ENCODE data around the gene PELI2. TPM values are rescaled to one million over a fixed set of nuclear protein-coding genes. Genes with fewer than 3 reads are reported as not detected.

The PELI2 gene
- total RNA-seq, 1 experiment from 2014 or later: 2.0 TPM

DNA sequence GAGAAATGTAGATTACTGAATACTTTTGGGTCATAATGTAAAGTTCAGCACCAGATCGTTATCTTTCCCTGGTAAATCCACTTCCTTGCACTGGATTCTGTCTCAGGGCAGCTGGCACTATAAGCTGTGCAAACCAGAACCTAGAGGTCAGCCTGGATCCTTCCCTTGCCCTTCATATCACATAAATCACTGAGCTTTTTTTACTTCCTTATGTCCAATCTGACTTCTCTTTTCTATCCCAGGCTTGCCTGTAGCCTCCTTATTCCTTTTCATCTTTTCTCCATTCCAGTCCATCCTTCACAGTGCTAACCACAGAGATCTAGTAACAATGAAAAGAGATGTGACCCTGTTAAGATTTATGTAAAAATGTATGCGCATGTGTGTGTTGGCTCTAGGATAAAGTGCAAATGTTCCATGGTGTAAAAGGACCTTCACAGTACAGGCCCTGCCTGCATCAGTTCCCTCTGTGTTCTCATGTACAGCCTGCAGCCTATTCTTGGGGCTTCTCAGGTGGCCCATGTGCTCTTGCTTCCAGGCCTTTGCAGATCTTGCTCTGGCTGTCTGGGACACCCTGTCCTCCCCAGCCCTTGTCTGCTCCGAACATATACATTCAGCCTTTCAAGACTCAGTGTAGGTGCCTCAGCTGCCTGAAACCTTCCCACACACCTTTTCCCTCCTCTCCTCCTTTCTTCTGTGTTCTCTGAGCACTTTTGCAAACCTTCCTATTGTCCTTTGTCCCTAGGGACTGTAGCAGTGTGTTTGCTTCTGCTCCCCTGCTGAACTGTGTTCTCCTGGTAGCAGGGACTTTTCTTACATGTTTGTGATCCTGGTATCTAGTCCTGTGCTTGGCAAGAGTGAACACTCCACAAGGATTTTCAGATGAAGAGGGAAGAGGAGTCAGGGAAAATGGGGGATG is 30.0 kb downstream of the PELI2 start:
- ChIA-PET CTCF (no interaction called here), POLR2A (no interaction called here), RAD21 (ENCODE audit: low non-redundant PET in 1 of 2, low total read pairs in 2 of 2, uncharacterized antibody in 2 of 2, unreplicated experiment in 2 of 2) (no interaction called here)
- ATAC-seq: no peak
- Histone ChIP-seq H3K9ac (ENCODE audit: low read length) (no peak overlapping the region), H4K20me1 (ENCODE audit: insufficient read depth) (no peaks in the 10 kb centered on the region), H3K4me1 (ENCODE audit: control insufficient read depth in 1 of 2, insufficient read depth in 2 of 2, low read length in 2 of 2) (no peaks in the 10 kb centered on the region), H3K4me2 (ENCODE audit: low read length) (no peak overlapping the region), H3K9me2 (ENCODE audit: insufficient read depth) (no peaks in the 10 kb centered on the region), H2AFZ (ENCODE audit: low read depth, low read length, poor library complexity, severe bottlenecking) (no peak overlapping the region), H3K27me3 (ENCODE audit: insufficient read depth, low read length) (peaks cover 81% of the 10 kb centered on the region), H3K79me2 (ENCODE audit: insufficient read depth, low read length) (no peaks in the 10 kb centered on the region), H3K36me3 (ENCODE audit: control insufficient read depth in 1 of 2, insufficient read depth in 2 of 2, low read length in 2 of 2) (no peaks in the 10 kb centered on the region), H3K27ac (ENCODE audit: low read depth, low read length) (no peak overlapping the region), H3K4me3 (replicated peaks in 1 of 2; ENCODE audit: low read depth in 1 of 2, low read length in 2 of 2) (no peak overlapping the region), H3K9me3 (ENCODE audit: control insufficient read depth in 1 of 2, insufficient read depth in 1 of 2, low read depth in 1 of 2, low read length in 2 of 2) (no peaks in the 10 kb centered on the region)
- no peak for DNase-seq (ENCODE audit: low read depth, low spot score)
- intact Hi-C loops (cut with micrococcal nuclease): no loop called here
- BruUV-seq (replicated peaks): no TSS peak
- TF ChIP-seq SRF (IDR thresholded peaks at IDR 0.05; ENCODE audit: low read depth) (no peak), ELF1 (IDR thresholded peaks at IDR 0.05; ENCODE audit: borderline replicate concordance, low read depth) (no peak), ZBTB33 (IDR thresholded peaks at IDR 0.05; ENCODE audit: extremely low read depth, insufficient replicate concordance, low read length) (no peak), TCF7L2 (IDR thresholded peaks at IDR 0.05; ENCODE audit: borderline replicate concordance, extremely low read depth, insufficient read depth, insufficient read length) (no peak), EZH2 (IDR thresholded peaks at IDR 0.05) (no peak), MAX (IDR thresholded peaks at IDR 0.05) (no peak), YY1 (IDR thresholded peaks at IDR 0.05; ENCODE audit: extremely low read depth, insufficient replicate concordance, low read depth, low read length) (no peak), POLR2A (IDR thresholded peaks at IDR 0.05; ENCODE audit: borderline replicate concordance, extremely low read depth, insufficient read depth, insufficient read length) (no peak), EGR1 (IDR thresholded peaks at IDR 0.05; ENCODE audit: low read depth) (no peak), ZFX (IDR thresholded peaks at IDR 0.05) (no peak), RAD21 (IDR thresholded peaks at IDR 0.05; ENCODE audit: low read depth) (no peak), FOSL1 (IDR thresholded peaks at IDR 0.05; ENCODE audit: low read depth) (no peak), POLR2AphosphoS5 (IDR thresholded peaks at IDR 0.05; ENCODE audit: low read depth, low read length) (no peak), ZNF274 (IDR thresholded peaks at IDR 0.05; ENCODE audit: low read depth, low read length) (no peak)
